HCT116 (cell line): ENCODE measurements around the gene CFAP46. TPM values are rescaled to one million over a fixed set of nuclear protein-coding genes. Genes with fewer than 3 reads are reported as not detected.

Source experiments
- ATAC-seq: fragments of 200-7000 bp; cut with Tn5 transposase; 2 replicates; pipeline ENCODE4 v1.9.1; 2020; ENCODE audit warnings: mild to moderate bottlenecking, moderate library complexity
- BruUV-seq: library from RNA; stranded (reverse); fragments of 400-500 nt; replicated peaks from 2 replicates; lab custom pipeline; 2021; lab: Mats Ljungman, UMichigan
- CTCF ChIA-PET: fragments of 300-600 bp; sonication (Branson Sonifier 250); formaldehyde crosslinking; loops from one replicate; lab custom pipeline; 2021; ENCODE audit warnings: antibody characterized with exemption; lab: Charles Lee
- POLR2A ChIA-PET: fragments of 300-600, 350-600 bp; sonication (Branson Sonifier 250); formaldehyde crosslinking; loops from one replicate; lab custom pipeline; 2021; ENCODE audit warnings: antibody characterized with exemption; lab: Charles Lee
- RAD21 ChIA-PET, 2 experiments: fragments of 300-600 bp; sonication (Branson Sonifier 250); formaldehyde crosslinking; loops; one replicate each; lab custom pipeline; 2023; ENCODE audit warnings: low total read pairs in 2 of 2; ENCODE audit not compliant: uncharacterized antibody in 2 of 2, unreplicated experiment in 2 of 2, low non-redundant PET in 1 of 2; lab: Charles Lee
- DNase-seq: peaks from one replicate; pipeline ENCODE4 v3.0.0-alpha.2; 2010; ENCODE audit warnings: low read depth, low spot score
- H2AFZ ChIP-seq: fragments of 200-600 bp; shearing (Covaris generic), sonication (generic); 2 replicates; pipeline ENCODE4 v1.6.1; 2017; ENCODE audit warnings: low read depth, mixed run types, mixed read lengths, antibody characterized with exemption, low read length; ENCODE audit not compliant: poor library complexity, severe bottlenecking
- H3K27ac ChIP-seq: 2 replicates; pipeline ENCODE4 v1.5.1; 2012; ENCODE audit warnings: low read depth, low read length
- H3K27me3 ChIP-seq: fragments of 200-600 bp; sonication (generic); 2 replicates; pipeline ENCODE4 v1.6.1; 2016; ENCODE audit warnings: mixed run types, low read length, mixed read lengths; ENCODE audit not compliant: insufficient read depth
- H3K36me3 ChIP-seq, 2 experiments: fragments of 200-500 bp in 1 of 2; fragments of 200-600 bp in 1 of 2; sonication (Bioruptor generic) in 1 of 2; sonication (generic) in 1 of 2; 2 replicates each; pipeline versions ENCODE4 v1.5.1 to v1.6.1; 2014 to 2016; ENCODE audit warnings: low read length in 2 of 2, inconsistent platforms in 1 of 2, mixed read lengths in 1 of 2, mixed run types in 1 of 2; ENCODE audit not compliant: insufficient read depth in 2 of 2, control insufficient read depth in 1 of 2
- H3K4me1 ChIP-seq, 2 experiments: fragments of 200-600 bp in 1 of 2; sonication (generic) in 1 of 2; 2 replicates each; pipeline versions ENCODE4 v1.5.1 to v1.6.1; 2012 to 2017; ENCODE audit warnings: low read length in 2 of 2, inconsistent platforms in 1 of 2, mild to moderate bottlenecking in 1 of 2, mixed read lengths in 1 of 2, mixed run types in 1 of 2, moderate library complexity in 1 of 2; ENCODE audit not compliant: insufficient read depth in 2 of 2, control insufficient read depth in 1 of 2
- H3K4me2 ChIP-seq: fragments of 200-600 bp; sonication (generic); 2 replicates; pipeline ENCODE4 v1.6.1; 2017; ENCODE audit warnings: mixed run types, low read length, mixed read lengths
- H3K4me3 ChIP-seq, 2 experiments: fragments of 200-600 bp in 1 of 2; sonication (generic) in 1 of 2; replicated peaks in 1 of 2; 2 replicates each; pipeline ENCODE4 v1.5.1; 2011 to 2016; ENCODE audit warnings: low read length in 2 of 2, control low read depth in 1 of 2, low read depth in 1 of 2, mild to moderate bottlenecking in 1 of 2, mixed read lengths in 1 of 2, mixed run types in 1 of 2
- H3K79me2 ChIP-seq: fragments of 200-600 bp; sonication (generic); 2 replicates; pipeline ENCODE4 v1.6.1; 2017; ENCODE audit warnings: mild to moderate bottlenecking, mixed run types, low read length, moderate library complexity, mixed read lengths; ENCODE audit not compliant: insufficient read depth
- H3K9ac ChIP-seq: fragments of 200-600 bp; sonication (generic); 2 replicates; pipeline ENCODE4 v1.6.1; 2016; ENCODE audit warnings: low read length, mixed read lengths
- H3K9me2 ChIP-seq: fragments of 200-600 bp; sonication (generic), shearing (Covaris generic); 2 replicates; pipeline ENCODE4 v1.6.1; 2017; ENCODE audit warnings: mixed run types, mild to moderate bottlenecking, moderate library complexity; ENCODE audit not compliant: insufficient read depth
- H3K9me3 ChIP-seq, 2 experiments: fragments of 200-500 bp in 1 of 2; fragments of 200-600 bp in 1 of 2; sonication (Bioruptor generic) in 1 of 2; sonication (generic) in 1 of 2; 2 replicates each; pipeline ENCODE4 v1.6.1; 2014 to 2017; ENCODE audit warnings: low read length in 2 of 2, mixed read lengths in 2 of 2, inconsistent platforms in 1 of 2, low read depth in 1 of 2, mild to moderate bottlenecking in 1 of 2, mixed run types in 1 of 2, moderate library complexity in 1 of 2; ENCODE audit not compliant: control insufficient read depth in 1 of 2, insufficient read depth in 1 of 2
- H4K20me1 ChIP-seq: fragments of 200-600 bp; sonication (generic), shearing (Covaris generic); 2 replicates; pipeline ENCODE4 v1.6.1; 2017; ENCODE audit warnings: mixed run types, mild to moderate bottlenecking, moderate library complexity; ENCODE audit not compliant: insufficient read depth
- EGR1 ChIP-seq: IDR thresholded peaks from 2 replicates; pipeline ENCODE4 v1.6.1; 2012; ENCODE audit warnings: low read depth
- ELF1 ChIP-seq: IDR thresholded peaks from 2 replicates; pipeline ENCODE4 v1.6.1; 2012; ENCODE audit warnings: low read depth, borderline replicate concordance
- JUND ChIP-seq: IDR thresholded peaks from 2 replicates; pipeline ENCODE4 v1.6.1; 2012
- intact Hi-C: fragments of 100-400 bp; cut with micrococcal nuclease; formaldehyde crosslinking; loops from 2 replicates; pipeline ENCODE4 v1.10.0; 2022
- total RNA-seq: library from RNA; stranded (reverse); gene quantifications from one replicate; pipeline ENCODE4 v1.2.1, GENCODE V29; 2021; ENCODE audit not compliant: unreplicated experiment
- TF ChIP-seq, protein P1 (sequence below): IDR thresholded peaks from 2 replicates; pipeline ENCODE4 v1.6.1; 2012; ENCODE audit warnings: low read depth
- TF ChIP-seq, protein P2 (sequence below): IDR thresholded peaks from 2 replicates; pipeline ENCODE4 v1.6.1; 2012

CFAP46 gene
- total RNA-seq, 1 experiment from 2014 or later: 1.4 TPM

DNA sequence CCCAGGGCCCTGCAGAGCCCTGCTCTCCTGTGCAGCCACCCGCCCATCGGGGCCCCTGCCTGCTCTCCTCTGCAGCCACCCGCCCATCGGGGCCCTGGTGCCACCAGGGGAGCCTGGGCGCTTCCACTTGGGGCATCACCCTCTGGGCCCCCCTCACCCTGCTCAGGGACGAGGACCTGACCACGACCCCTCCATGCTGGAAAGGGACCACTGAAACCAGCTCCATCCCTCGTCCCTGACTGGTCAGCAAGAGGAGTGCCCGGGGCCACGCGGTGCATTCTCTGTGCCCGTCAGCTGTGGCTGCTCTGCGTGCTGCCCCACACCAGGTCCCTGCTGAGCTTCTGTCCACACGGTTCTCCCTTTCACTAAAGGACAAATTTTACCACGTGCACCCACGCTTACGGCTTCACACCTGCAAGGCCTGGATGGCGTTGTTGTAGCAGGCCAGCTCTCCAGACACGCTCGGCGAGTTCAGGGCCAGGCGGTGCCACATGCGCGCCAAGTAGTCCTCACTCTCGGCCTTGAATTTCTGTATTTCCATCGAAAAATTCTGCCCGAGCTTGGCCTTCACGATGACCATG lies 57.6 kb downstream of the CFAP46 start:
- Histone ChIP-seq H3K9ac (no peak overlapping the region), H3K36me3 (no peaks in the 10 kb centered on the region), H3K4me1 (no peaks in the 10 kb centered on the region), H3K4me3 (no peak overlapping the region), H2AFZ (no peak overlapping the region), H4K20me1 (no peaks in the 10 kb centered on the region), H3K27ac (no peak overlapping the region), H3K27me3 (no peaks in the 10 kb centered on the region), H3K79me2 (no peaks in the 10 kb centered on the region), H3K4me2 (no peak overlapping the region), H3K9me2 (no peaks in the 10 kb centered on the region), H3K9me3 (no peaks in the 10 kb centered on the region)
- BruUV-seq: no TSS peak
- DNase-seq (no peak), ATAC-seq (no peak)
- intact Hi-C loops: no loop called here
- TF ChIP-seq, protein P1, sequence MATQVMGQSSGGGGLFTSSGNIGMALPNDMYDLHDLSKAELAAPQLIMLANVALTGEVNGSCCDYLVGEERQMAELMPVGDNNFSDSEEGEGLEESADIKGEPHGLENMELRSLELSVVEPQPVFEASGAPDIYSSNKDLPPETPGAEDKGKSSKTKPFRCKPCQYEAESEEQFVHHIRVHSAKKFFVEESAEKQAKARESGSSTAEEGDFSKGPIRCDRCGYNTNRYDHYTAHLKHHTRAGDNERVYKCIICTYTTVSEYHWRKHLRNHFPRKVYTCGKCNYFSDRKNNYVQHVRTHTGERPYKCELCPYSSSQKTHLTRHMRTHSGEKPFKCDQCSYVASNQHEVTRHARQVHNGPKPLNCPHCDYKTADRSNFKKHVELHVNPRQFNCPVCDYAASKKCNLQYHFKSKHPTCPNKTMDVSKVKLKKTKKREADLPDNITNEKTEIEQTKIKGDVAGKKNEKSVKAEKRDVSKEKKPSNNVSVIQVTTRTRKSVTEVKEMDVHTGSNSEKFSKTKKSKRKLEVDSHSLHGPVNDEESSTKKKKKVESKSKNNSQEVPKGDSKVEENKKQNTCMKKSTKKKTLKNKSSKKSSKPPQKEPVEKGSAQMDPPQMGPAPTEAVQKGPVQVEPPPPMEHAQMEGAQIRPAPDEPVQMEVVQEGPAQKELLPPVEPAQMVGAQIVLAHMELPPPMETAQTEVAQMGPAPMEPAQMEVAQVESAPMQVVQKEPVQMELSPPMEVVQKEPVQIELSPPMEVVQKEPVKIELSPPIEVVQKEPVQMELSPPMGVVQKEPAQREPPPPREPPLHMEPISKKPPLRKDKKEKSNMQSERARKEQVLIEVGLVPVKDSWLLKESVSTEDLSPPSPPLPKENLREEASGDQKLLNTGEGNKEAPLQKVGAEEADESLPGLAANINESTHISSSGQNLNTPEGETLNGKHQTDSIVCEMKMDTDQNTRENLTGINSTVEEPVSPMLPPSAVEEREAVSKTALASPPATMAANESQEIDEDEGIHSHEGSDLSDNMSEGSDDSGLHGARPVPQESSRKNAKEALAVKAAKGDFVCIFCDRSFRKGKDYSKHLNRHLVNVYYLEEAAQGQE: no peak
- no peak for TF ChIP-seq ELF1
- CTCF ChIA-PET: no interaction called here
- POLR2A ChIA-PET: no interaction called here
- RAD21 ChIA-PET: no interaction called here

DNA sequence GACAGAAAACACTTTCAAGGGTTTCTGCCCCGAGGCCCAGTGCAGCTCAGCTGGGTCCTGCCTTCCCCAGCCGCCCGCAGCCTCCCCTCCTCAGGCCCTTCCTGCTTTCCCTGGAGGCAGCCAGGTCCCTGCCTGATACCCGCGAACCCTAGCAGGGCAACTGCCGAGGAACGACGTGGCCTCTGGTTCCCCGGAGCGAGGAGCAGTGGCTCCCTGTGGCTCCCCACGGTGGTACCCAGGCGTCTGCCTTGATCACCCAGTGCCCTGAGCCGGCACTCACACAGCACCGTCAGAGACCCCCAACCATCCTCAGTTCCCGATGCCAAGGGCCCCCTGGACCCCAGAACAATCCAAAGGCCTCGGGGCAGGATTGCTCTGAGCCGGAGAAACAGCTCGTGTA lies 58.3 kb downstream of the CFAP46 start:
- CTCF ChIA-PET: no interaction called here
- Histone ChIP-seq H4K20me1 (no peaks in the 10 kb centered on the region), H3K27me3 (no peaks in the 10 kb centered on the region), H3K4me1 (no peaks in the 10 kb centered on the region), H3K27ac (no peak overlapping the region), H2AFZ (no peak overlapping the region), H3K9me3 (no peaks in the 10 kb centered on the region), H3K36me3 (no peaks in the 10 kb centered on the region), H3K4me2 (no peak overlapping the region), H3K9me2 (no peaks in the 10 kb centered on the region), H3K4me3 (no peak overlapping the region), H3K79me2 (no peaks in the 10 kb centered on the region), H3K9ac (no peak overlapping the region)
- intact Hi-C loops: no loop called here
- no TSS peak for BruUV-seq
- TF ChIP-seq JUND (no peak), EGR1 (no peak)
- TF ChIP-seq, protein P2, sequence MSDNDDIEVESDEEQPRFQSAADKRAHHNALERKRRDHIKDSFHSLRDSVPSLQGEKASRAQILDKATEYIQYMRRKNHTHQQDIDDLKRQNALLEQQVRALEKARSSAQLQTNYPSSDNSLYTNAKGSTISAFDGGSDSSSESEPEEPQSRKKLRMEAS: no peak
- ATAC-seq (no peak), DNase-seq (no peak)
- RAD21 ChIA-PET: no interaction called here
- POLR2A ChIA-PET: no interaction called here
